Ishikawa (cell line): ENCODE data around the gene ERBIN.

Source experiments
- CREB1 ChIP-seq: IDR thresholded peaks from 2 replicates; pipeline ENCODE4 v1.6.1; 2012; ENCODE audit warnings: low read depth
- EGR1 ChIP-seq: IDR thresholded peaks from 2 replicates; pipeline ENCODE4 v1.6.1; 2012
- EP300 ChIP-seq: IDR thresholded peaks from 2 replicates; pipeline ENCODE4 v1.6.1; 2012; ENCODE audit warnings: borderline replicate concordance
- TAF1 ChIP-seq: IDR thresholded peaks from 2 replicates; pipeline ENCODE4 v1.6.1; 2012; ENCODE audit warnings: low read depth, mild to moderate bottlenecking
- TF ChIP-seq, protein P1 (sequence below): IDR thresholded peaks from 2 replicates; pipeline ENCODE4 v1.6.1; 2012; ENCODE audit warnings: low read depth, mild to moderate bottlenecking
- TF ChIP-seq, protein P2 (sequence below): IDR thresholded peaks from 2 replicates; pipeline ENCODE4 v1.6.1; 2012

DNA sequence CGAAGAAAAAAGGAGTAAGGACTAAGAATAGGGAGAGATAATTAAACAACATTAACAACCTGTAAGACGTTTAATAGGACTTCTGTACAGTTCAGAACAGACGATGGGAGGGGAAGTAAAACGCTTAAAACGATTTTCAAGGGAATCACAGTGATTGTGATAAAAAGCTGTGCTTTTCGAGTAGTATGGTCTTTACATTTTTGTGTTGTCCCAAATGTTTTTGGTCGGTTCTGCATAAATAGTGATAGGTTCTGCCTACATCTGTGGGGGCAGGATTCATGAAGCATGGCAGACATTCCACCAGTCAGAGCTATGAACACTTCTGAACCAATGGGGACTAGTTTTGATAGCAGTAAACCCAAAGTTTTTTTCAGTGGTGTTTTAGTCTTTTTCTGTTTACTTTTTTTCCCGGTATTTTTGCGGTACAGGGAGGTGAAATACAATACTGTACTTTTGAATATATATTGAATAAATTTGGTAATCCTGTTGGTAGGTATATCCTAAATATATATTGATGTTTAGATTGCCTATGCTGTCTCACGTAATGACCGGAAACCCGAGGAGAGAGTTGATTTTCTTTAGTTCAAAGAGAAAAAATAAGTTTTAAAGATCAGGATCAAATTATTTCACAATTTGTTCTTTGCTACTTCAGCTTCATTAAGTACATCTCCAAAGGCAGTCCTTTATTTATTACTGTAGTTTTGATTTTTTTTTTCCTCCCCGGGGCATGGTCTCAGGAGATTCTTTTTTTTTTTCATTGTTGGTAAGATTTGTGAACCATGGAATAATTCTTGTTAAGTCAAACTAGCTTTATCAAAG lies 1.3 kb downstream of the ERBIN start:
- TF ChIP-seq TAF1 = no peak
- no peak for TF ChIP-seq EP300
- TF ChIP-seq, protein P1, sequence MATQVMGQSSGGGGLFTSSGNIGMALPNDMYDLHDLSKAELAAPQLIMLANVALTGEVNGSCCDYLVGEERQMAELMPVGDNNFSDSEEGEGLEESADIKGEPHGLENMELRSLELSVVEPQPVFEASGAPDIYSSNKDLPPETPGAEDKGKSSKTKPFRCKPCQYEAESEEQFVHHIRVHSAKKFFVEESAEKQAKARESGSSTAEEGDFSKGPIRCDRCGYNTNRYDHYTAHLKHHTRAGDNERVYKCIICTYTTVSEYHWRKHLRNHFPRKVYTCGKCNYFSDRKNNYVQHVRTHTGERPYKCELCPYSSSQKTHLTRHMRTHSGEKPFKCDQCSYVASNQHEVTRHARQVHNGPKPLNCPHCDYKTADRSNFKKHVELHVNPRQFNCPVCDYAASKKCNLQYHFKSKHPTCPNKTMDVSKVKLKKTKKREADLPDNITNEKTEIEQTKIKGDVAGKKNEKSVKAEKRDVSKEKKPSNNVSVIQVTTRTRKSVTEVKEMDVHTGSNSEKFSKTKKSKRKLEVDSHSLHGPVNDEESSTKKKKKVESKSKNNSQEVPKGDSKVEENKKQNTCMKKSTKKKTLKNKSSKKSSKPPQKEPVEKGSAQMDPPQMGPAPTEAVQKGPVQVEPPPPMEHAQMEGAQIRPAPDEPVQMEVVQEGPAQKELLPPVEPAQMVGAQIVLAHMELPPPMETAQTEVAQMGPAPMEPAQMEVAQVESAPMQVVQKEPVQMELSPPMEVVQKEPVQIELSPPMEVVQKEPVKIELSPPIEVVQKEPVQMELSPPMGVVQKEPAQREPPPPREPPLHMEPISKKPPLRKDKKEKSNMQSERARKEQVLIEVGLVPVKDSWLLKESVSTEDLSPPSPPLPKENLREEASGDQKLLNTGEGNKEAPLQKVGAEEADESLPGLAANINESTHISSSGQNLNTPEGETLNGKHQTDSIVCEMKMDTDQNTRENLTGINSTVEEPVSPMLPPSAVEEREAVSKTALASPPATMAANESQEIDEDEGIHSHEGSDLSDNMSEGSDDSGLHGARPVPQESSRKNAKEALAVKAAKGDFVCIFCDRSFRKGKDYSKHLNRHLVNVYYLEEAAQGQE = no peak
- TF ChIP-seq, protein P2, sequence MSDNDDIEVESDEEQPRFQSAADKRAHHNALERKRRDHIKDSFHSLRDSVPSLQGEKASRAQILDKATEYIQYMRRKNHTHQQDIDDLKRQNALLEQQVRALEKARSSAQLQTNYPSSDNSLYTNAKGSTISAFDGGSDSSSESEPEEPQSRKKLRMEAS = no peak
- TF ChIP-seq EGR1 = no peak
- TF ChIP-seq CREB1 = no peak
